Measurements from ENCODE around the gene WAPL. TPM values are rescaled to one million over a fixed set of nuclear protein-coding genes. Genes with fewer than 3 reads are reported as not detected.

WAPL gene
- total and polyA plus RNA-seq, 2 donors (not counting 1 experiment from before 2014, with no cell fraction given) = 8.3 to 42.8 TPM

- H3K27me3 ChIP-seq (replicated peaks in 1 of 4; ENCODE audit: control extremely low read depth in 1 of 4, control insufficient read depth in 3 of 4, insufficient read depth in 4 of 4, low read length in 3 of 4) = no peaks in the 10 kb centered on the region
- H3K36me3 ChIP-seq (replicated peaks in 1 of 2; ENCODE audit: control extremely low read depth in 1 of 2, control insufficient read depth in 1 of 2, extremely low read depth in 1 of 2, insufficient read depth in 2 of 2, low read length in 1 of 2) = peaks cover 6 to 47% of the 10 kb centered on the region in 2 experiments
- no peaks in the 10 kb centered on the region for H3K9me3 ChIP-seq (ENCODE audit: control extremely low read depth in 1 of 3, control insufficient read depth in 2 of 3, insufficient read depth in 1 of 3, low read length in 2 of 3)
- no peak overlapping the region for H2AFZ ChIP-seq (ENCODE audit: insufficient read depth, low read depth, low read length, poor library complexity, severe bottlenecking)
- no peak for DNase-seq
- H4K20me1 ChIP-seq (ENCODE audit: control insufficient read depth, insufficient read depth, low read length, poor library complexity, severe bottlenecking) = no peaks in the 10 kb centered on the region
- Mint-ChIP-seq H3K27ac (no peak overlapping the region), H3K4me3 (no peak overlapping the region), H3K9me3 (ENCODE audit: insufficient read depth) (no peaks in the 10 kb centered on the region), H3K4me1 (no peaks in the 10 kb centered on the region), H3K27me3 (no peaks in the 10 kb centered on the region)
- ChIA-PET CTCF (no interaction called here), POLR2A (interaction anchor here (0.6 kb wide), 1 partner anchor 34 kb away, joined by 8 read pairs; no protein-coding TSS in a partner anchor)
- no peak for ATAC-seq (ENCODE audit: low read depth)
- H3K4me1 ChIP-seq (ENCODE audit: control insufficient read depth in 2 of 2, insufficient read depth in 2 of 2, low read length in 2 of 2) = no peaks in the 10 kb centered on the region
- H3K4me2 ChIP-seq (replicated peaks; ENCODE audit: low read depth, low read length, poor library complexity, severe bottlenecking) = no peak overlapping the region
- H3K79me2 ChIP-seq (ENCODE audit: control insufficient read depth, insufficient read depth, low read length) = no peaks in the 10 kb centered on the region
- no peak overlapping the region for H3K4me3 ChIP-seq (ENCODE audit: control extremely low read depth in 1 of 5, extremely low read depth in 1 of 5, insufficient read depth in 1 of 5, low read depth in 2 of 5, low read length in 4 of 5)
- 96% methylated on average over 8 of the region's 10 CpGs for WGBS (ENCODE audit: insufficient coverage)
- no peak overlapping the region for H3K27ac ChIP-seq (ENCODE audit: low read length in 2 of 2)
- no peak overlapping the region for H3K9ac ChIP-seq (ENCODE audit: low read length)
- TF ChIP-seq CTCF (IDR thresholded peaks at IDR 0.05) (no peak), EZH2 (IDR thresholded peaks at IDR 0.05; ENCODE audit: borderline replicate concordance, insufficient read depth, low read depth, low read length, poor library complexity, severe bottlenecking) (no peak)
- intact Hi-C loops (cut with micrococcal nuclease) = no loop called here
Measured at GRCh38 chr10:86461963-86462804, 59.4 kb downstream of the WAPL start.

GRCh38 chr10:86451604-86451960 is 70.0 kb downstream of the WAPL start:
- no peak overlapping the region for H2AFZ ChIP-seq (ENCODE audit: insufficient read depth, low read depth, low read length, poor library complexity, severe bottlenecking)
- peaks cover 7% of the 10 kb centered on the region for H3K9me3 Mint-ChIP-seq (ENCODE audit: insufficient read depth)
- peak overlapping the region in 1 of 2 donors; percentile 7 for H3K27ac ChIP-seq (ENCODE audit: low read length in 2 of 2)
- POLR2A ChIA-PET = no interaction called here
- no peak overlapping the region for H3K4me3 ChIP-seq (ENCODE audit: control extremely low read depth in 1 of 5, extremely low read depth in 1 of 5, insufficient read depth in 1 of 5, low read depth in 2 of 5, low read length in 4 of 5)
- peaks cover 38% of the 10 kb centered on the region for H3K4me1 Mint-ChIP-seq
- CTCF ChIA-PET = interaction anchor here (1.1 to 1.8 kb wide), 2 partner anchors 19 to 51 kb away, joined by 3 to 6 read pairs; no protein-coding TSS in a partner anchor
- no peak for ATAC-seq (ENCODE audit: low read depth)
- WGBS (ENCODE audit: insufficient coverage) = no CpG with 5 or more reads among the region's 4 CpGs
- H3K4me1 ChIP-seq (ENCODE audit: control insufficient read depth in 2 of 2, insufficient read depth in 2 of 2, low read length in 2 of 2) = peaks cover 25 to 28% of the 10 kb centered on the region in 2 donors
- H3K9ac ChIP-seq (ENCODE audit: low read length) = no peak overlapping the region
- H3K27me3 Mint-ChIP-seq = no peaks in the 10 kb centered on the region
- H3K4me3 Mint-ChIP-seq = no peak overlapping the region
- H3K79me2 ChIP-seq (ENCODE audit: control insufficient read depth, insufficient read depth, low read length) = no peaks in the 10 kb centered on the region
- no peaks in the 10 kb centered on the region for H3K27me3 ChIP-seq (replicated peaks in 1 of 4; ENCODE audit: control extremely low read depth in 1 of 4, control insufficient read depth in 3 of 4, insufficient read depth in 4 of 4, low read length in 3 of 4)
- no peak for TF ChIP-seq CTCF (IDR thresholded peaks at IDR 0.05)
- H3K9me3 ChIP-seq (ENCODE audit: control extremely low read depth in 1 of 3, control insufficient read depth in 2 of 3, insufficient read depth in 1 of 3, low read length in 2 of 3) = peaks cover 0 to 10% (median 1%) of the 10 kb centered on the region in 3 donors
- H3K36me3 ChIP-seq (replicated peaks in 1 of 2; ENCODE audit: control extremely low read depth in 1 of 2, control insufficient read depth in 1 of 2, extremely low read depth in 1 of 2, insufficient read depth in 2 of 2, low read length in 1 of 2) = peaks cover 15 to 44% of the 10 kb centered on the region in 2 experiments
- no peak for DNase-seq
- no peak overlapping the region for H3K27ac Mint-ChIP-seq
- no peak overlapping the region for H3K4me2 ChIP-seq (replicated peaks; ENCODE audit: low read depth, low read length, poor library complexity, severe bottlenecking)
- intact Hi-C loops (cut with micrococcal nuclease) = loop anchor here (2.0 to 5.0 kb wide), 2 partner anchors 39 to 71 kb away; partner anchors contain the start of gene WAPL
- H4K20me1 ChIP-seq (ENCODE audit: control insufficient read depth, insufficient read depth, low read length, poor library complexity, severe bottlenecking) = no peaks in the 10 kb centered on the region
